OCI-LY7 (cell line): Measurements from ENCODE around the gene CFAP73. TPM values are rescaled to one million over a fixed set of nuclear protein-coding genes. Genes with fewer than 3 reads are reported as not detected.
A peak's percentile ranks its signal among the peaks of the same experiment; 100 is the strongest.

Experiments used
- BruUV-seq: library from RNA; stranded (reverse); fragments of 400-500 nt; replicated peaks from 2 replicates; lab custom pipeline; 2021; lab: Mats Ljungman, UMichigan
- CTCF ChIA-PET: fragments of 300-600 bp; sonication (Branson Sonifier 250); formaldehyde crosslinking; loops from one replicate; lab custom pipeline; 2022; ENCODE audit warnings: antibody characterized with exemption; ENCODE audit not compliant: unreplicated experiment; lab: Charles Lee
- POLR2A ChIA-PET: fragments of 300-600 bp; sonication (Branson Sonifier 250); formaldehyde crosslinking; loops from one replicate; lab custom pipeline; 2022; ENCODE audit warnings: antibody characterized with exemption; lab: Charles Lee
- DNase-seq: peaks from one replicate; pipeline ENCODE4 v3.0.0-alpha.2; 2015; ENCODE audit warnings: low spot score
- H2AFZ ChIP-seq: fragments of 200-600 bp; sonication (generic), shearing (Covaris generic); 2 replicates; pipeline ENCODE4 v1.6.1; 2014; ENCODE audit warnings: mild to moderate bottlenecking, antibody characterized with exemption, low read length, moderate library complexity
- H3K27ac ChIP-seq: fragments of 200-600 bp; sonication (generic); 2 replicates; pipeline ENCODE4 v1.5.1; 2014; ENCODE audit warnings: mixed run types, low read depth, mild to moderate bottlenecking, moderate library complexity, low read length, inconsistent platforms; ENCODE audit not compliant: poor library complexity, severe bottlenecking
- H3K36me3 ChIP-seq: fragments of 200-600 bp; sonication (generic); 2 replicates; pipeline ENCODE4 v1.6.1; 2014; ENCODE audit warnings: mild to moderate bottlenecking, antibody characterized with exemption, low read length, moderate library complexity, mixed read lengths; ENCODE audit not compliant: insufficient read depth
- H3K4me1 ChIP-seq: fragments of 200-600 bp; sonication (generic); 2 replicates; pipeline ENCODE4 v1.5.1; 2014; ENCODE audit warnings: mild to moderate bottlenecking, low read length; ENCODE audit not compliant: insufficient read depth, poor library complexity, severe bottlenecking
- H3K4me2 ChIP-seq: fragments of 200-600 bp; sonication (generic); 2 replicates; pipeline ENCODE4 v1.6.1; 2014; ENCODE audit warnings: mild to moderate bottlenecking, low read length
- H3K4me3 ChIP-seq: fragments of 200-600 bp; sonication (generic); 2 replicates; pipeline ENCODE4 v1.5.1; 2014; ENCODE audit warnings: mild to moderate bottlenecking, low read depth, low read length; ENCODE audit not compliant: poor library complexity, severe bottlenecking
- H3K79me2 ChIP-seq: fragments of 200-600 bp; sonication (generic); 2 replicates; pipeline ENCODE4 v1.6.1; 2016; ENCODE audit warnings: low read depth, mild to moderate bottlenecking, low read length, moderate library complexity, mixed read lengths; ENCODE audit not compliant: insufficient read depth
- H3K9me2 ChIP-seq: fragments of 200-600 bp; sonication (generic); 2 replicates; pipeline ENCODE4 v1.6.1; 2016; ENCODE audit warnings: mild to moderate bottlenecking, low read length, mixed read lengths; ENCODE audit not compliant: insufficient read depth
- H3K9me3 ChIP-seq: fragments of 200-600 bp; sonication (generic); 2 replicates; pipeline ENCODE4 v1.6.1; 2014; ENCODE audit warnings: mild to moderate bottlenecking, mixed run types, low read length, mixed read lengths
- H4K20me1 ChIP-seq: fragments of 200-600 bp; sonication (generic); 2 replicates; pipeline ENCODE4 v1.6.1; 2014; ENCODE audit warnings: mild to moderate bottlenecking, antibody characterized with exemption, low read length, moderate library complexity, mixed read lengths; ENCODE audit not compliant: insufficient read depth
- EZH2phosphoT487 ChIP-seq: fragments of 200-600 bp; sonication (generic); IDR thresholded peaks from 2 replicates; pipeline ENCODE4 v1.6.1; 2018; ENCODE audit warnings: low read depth, borderline replicate concordance, mild to moderate bottlenecking, mixed run types, antibody characterized with exemption, low read length, moderate library complexity, mixed read lengths
- intact Hi-C: fragments of 100-400 bp; cut with micrococcal nuclease; formaldehyde crosslinking; loops from one replicate; pipeline ENCODE4 v1.10.0; 2022; ENCODE audit not compliant: unreplicated experiment
- total RNA-seq, 2 experiments: library from RNA; depleted of rRNA in 1 of 2; stranded (reverse); fragments of >200 nt in 1 of 2; shearing (Covaris generic) in 1 of 2; gene quantifications; 2 replicates each; pipeline ENCODE4 v1.2.3, GENCODE V29; 2014 to 2022
- TF ChIP-seq, protein P1 (sequence below): fragments of 200-600 bp; sonication (generic); conservative IDR thresholded peaks from 2 replicates; pipeline ENCODE4 v1.5.1; 2014; ENCODE audit warnings: mild to moderate bottlenecking, antibody characterized with exemption, low read length, moderate library complexity, mixed read lengths

Gene CFAP73
- total RNA-seq, 2 experiments from 2014 or later, result 26.9 to 37.4 TPM

DNA sequence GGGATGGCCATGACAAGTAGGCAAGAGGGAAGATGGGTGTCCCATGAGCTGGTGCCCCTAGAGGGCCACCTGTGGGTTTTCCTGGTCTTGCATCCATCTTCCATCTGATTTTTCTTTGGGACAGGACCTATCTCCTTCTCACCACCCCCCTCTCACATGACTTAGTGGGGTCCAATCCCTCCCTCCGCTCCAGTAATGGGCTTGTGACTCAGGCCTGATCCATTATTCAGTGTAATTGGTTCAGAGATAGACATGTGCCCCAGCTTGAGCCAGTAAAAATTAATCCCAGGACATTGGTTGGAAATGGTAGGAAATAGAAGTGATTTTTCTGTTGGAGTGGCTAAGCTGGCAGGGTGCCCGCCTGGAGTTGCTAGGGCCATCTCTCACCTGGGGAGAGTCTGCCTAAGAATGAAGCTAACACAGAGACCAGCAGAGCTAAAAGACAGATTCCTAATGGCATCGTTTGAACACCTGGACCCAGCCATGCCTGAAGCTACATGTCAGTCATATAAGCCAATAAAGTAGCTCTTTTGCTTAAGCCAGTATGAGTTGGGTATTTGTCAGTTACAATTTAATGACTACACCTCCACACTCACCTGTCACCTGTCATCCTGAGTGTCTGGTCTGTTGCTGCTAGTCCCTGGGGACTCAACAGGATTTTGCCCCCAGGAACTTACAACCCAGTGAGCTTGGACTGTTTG, 28.7 kb upstream of the CFAP73 start:
- Histone ChIP-seq H4K20me1 (no peaks in the 10 kb centered on the region), H3K9me2 (no peaks in the 10 kb centered on the region), H3K79me2 (peaks cover 11% of the 10 kb centered on the region; the same call in 1 of the 2 replicates), H3K36me3 (peaks cover 93% of the 10 kb centered on the region), H3K4me1 (peaks cover 57% of the 10 kb centered on the region), H2AFZ (no peak overlapping the region), H3K9me3 (peaks cover 24% of the 10 kb centered on the region), H3K4me2 (peak overlapping the region; percentile 53), H3K27ac (peak overlapping the region; percentile 82), H3K4me3 (peak overlapping the region; percentile 6)
- DNase-seq, result peak; percentile 88
- no peak for TF ChIP-seq EZH2phosphoT487
- TF ChIP-seq, protein P1, sequence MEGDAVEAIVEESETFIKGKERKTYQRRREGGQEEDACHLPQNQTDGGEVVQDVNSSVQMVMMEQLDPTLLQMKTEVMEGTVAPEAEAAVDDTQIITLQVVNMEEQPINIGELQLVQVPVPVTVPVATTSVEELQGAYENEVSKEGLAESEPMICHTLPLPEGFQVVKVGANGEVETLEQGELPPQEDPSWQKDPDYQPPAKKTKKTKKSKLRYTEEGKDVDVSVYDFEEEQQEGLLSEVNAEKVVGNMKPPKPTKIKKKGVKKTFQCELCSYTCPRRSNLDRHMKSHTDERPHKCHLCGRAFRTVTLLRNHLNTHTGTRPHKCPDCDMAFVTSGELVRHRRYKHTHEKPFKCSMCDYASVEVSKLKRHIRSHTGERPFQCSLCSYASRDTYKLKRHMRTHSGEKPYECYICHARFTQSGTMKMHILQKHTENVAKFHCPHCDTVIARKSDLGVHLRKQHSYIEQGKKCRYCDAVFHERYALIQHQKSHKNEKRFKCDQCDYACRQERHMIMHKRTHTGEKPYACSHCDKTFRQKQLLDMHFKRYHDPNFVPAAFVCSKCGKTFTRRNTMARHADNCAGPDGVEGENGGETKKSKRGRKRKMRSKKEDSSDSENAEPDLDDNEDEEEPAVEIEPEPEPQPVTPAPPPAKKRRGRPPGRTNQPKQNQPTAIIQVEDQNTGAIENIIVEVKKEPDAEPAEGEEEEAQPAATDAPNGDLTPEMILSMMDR, result peak; percentile 25; the same call in 1 of the 2 replicates
- BruUV-seq, result no TSS peak
- ChIA-PET CTCF (interaction anchor here (0.7 to 1.1 kb wide), 3 partner anchors 13 to 72 kb away, joined by 3 to 6 read pairs (median 3); no protein-coding TSS in a partner anchor), POLR2A (interaction anchor here (0.6 to 2.1 kb wide), 11 partner anchors 9 to 177 kb away, joined by 3 to 10 read pairs (median 5); partner anchors contain the start of gene RASAL1)
- intact Hi-C loops, result loop anchor here (10.0 kb wide), 1 partner anchor 216 kb away; the partner anchor contains the start of gene OAS1

DNA sequence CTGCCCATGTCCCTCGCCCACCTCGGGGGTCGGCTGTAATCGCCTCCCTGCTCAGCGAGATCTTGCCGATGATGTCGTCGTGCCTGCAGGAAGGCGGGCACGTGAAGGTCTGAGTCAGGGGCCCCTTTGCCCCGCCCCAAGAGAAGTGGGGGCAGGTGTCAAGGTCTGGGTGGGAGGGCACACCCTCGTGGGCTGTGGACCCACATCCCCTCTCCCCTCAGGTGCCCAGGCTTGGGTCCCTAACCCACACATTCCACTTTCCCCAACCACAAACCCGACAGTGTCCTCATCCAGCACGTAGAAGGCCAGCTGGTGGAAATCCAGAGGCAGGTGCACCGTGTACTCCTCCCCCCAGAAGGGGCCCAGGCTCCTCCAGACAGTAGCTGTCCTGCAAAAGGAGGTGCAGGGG, 21.7 kb upstream of the CFAP73 start:
- H3K79me2 ChIP-seq, result peaks cover 69% of the 10 kb centered on the region
- DNase-seq, result no peak
- peaks cover 53% of the 10 kb centered on the region for H3K4me1 ChIP-seq
- peak overlapping the region; percentile 81 for H3K4me2 ChIP-seq
- H3K36me3 ChIP-seq, result peaks cover 81% of the 10 kb centered on the region
- BruUV-seq, result no TSS peak
- H4K20me1 ChIP-seq, result no peaks in the 10 kb centered on the region
- no peak for TF ChIP-seq EZH2phosphoT487
- TF ChIP-seq, protein P1, result no peak
- peak overlapping the region; percentile 57 for H3K4me3 ChIP-seq
- peak overlapping the region; percentile 87 for H3K27ac ChIP-seq
- intact Hi-C loops, result loop anchor here (10.0 kb wide), 1 partner anchor 223 kb away; the partner anchor contains the start of gene OAS1
- peaks cover 18% of the 10 kb centered on the region for H3K9me3 ChIP-seq
- no peak overlapping the region for H2AFZ ChIP-seq
- CTCF ChIA-PET, result no interaction called here
- no peaks in the 10 kb centered on the region for H3K9me2 ChIP-seq
- POLR2A ChIA-PET, result interaction anchor here (0.6 to 0.9 kb wide), 2 partner anchors 42 to 46 kb away, joined by 4 to 5 read pairs; no protein-coding TSS in a partner anchor
